ENCODE data around the gene GRB10. TPM values are rescaled to one million over a fixed set of nuclear protein-coding genes. Genes with fewer than 3 reads are reported as not detected.
A peak's percentile ranks its signal among the peaks of the same experiment; 100 is the strongest.

The GRB10 gene
- total and polyA plus RNA-seq, 2 experiments from 2014 or later = 35.0 to 154 TPM

- H3K27me3 Mint-ChIP-seq (ENCODE audit: insufficient read depth, low read depth, poor library complexity) = no peaks in the 10 kb centered on the region
- no peak overlapping the region for H2AFZ ChIP-seq
- TF ChIP-seq, protein P1, sequence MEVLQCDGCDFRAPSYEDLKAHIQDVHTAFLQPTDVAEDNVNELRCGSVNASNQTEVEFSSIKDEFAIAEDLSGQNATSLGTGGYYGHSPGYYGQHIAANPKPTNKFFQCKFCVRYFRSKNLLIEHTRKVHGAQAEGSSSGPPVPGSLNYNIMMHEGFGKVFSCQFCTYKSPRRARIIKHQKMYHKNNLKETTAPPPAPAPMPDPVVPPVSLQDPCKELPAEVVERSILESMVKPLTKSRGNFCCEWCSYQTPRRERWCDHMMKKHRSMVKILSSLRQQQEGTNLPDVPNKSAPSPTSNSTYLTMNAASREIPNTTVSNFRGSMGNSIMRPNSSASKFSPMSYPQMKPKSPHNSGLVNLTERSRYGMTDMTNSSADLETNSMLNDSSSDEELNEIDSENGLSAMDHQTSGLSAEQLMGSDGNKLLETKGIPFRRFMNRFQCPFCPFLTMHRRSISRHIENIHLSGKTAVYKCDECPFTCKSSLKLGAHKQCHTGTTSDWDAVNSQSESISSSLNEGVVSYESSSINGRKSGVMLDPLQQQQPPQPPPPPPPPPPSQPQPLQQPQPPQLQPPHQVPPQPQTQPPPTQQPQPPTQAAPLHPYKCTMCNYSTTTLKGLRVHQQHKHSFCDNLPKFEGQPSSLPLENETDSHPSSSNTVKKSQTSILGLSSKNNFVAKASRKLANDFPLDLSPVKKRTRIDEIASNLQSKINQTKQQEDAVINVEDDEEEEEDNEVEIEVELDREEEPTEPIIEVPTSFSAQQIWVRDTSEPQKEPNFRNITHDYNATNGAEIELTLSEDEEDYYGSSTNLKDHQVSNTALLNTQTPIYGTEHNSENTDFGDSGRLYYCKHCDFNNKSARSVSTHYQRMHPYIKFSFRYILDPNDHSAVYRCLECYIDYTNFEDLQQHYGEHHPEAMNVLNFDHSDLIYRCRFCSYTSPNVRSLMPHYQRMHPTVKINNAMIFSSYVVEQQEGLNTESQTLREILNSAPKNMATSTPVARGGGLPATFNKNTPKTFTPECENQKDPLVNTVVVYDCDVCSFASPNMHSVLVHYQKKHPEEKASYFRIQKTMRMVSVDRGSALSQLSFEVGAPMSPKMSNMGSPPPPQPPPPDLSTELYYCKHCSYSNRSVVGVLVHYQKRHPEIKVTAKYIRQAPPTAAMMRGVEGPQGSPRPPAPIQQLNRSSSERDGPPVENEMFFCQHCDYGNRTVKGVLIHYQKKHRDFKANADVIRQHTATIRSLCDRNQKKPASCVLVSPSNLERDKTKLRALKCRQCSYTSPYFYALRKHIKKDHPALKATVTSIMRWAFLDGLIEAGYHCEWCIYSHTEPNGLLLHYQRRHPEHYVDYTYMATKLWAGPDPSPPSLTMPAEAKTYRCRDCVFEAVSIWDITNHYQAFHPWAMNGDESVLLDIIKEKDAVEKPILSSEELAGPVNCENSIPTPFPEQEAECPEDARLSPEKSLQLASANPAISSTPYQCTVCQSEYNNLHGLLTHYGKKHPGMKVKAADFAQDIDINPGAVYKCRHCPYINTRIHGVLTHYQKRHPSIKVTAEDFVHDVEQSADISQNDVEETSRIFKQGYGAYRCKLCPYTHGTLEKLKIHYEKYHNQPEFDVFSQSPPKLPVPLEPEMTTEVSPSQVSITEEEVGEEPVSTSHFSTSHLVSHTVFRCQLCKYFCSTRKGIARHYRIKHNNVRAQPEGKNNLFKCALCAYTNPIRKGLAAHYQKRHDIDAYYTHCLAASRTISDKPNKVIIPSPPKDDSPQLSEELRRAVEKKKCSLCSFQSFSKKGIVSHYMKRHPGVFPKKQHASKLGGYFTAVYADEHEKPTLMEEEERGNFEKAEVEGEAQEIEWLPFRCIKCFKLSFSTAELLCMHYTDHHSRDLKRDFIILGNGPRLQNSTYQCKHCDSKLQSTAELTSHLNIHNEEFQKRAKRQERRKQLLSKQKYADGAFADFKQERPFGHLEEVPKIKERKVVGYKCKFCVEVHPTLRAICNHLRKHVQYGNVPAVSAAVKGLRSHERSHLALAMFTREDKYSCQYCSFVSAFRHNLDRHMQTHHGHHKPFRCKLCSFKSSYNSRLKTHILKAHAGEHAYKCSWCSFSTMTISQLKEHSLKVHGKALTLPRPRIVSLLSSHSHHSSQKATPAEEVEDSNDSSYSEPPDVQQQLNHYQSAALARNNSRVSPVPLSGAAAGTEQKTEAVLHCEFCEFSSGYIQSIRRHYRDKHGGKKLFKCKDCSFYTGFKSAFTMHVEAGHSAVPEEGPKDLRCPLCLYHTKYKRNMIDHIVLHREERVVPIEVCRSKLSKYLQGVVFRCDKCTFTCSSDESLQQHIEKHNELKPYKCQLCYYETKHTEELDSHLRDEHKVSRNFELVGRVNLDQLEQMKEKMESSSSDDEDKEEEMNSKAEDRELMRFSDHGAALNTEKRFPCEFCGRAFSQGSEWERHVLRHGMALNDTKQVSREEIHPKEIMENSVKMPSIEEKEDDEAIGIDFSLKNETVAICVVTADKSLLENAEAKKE (CRISPR knock-in tag; IDR thresholded peaks at IDR 0.05) = no peak
- no peak for TF ChIP-seq NANOG (IDR thresholded peaks at IDR 0.05; ENCODE audit: borderline replicate concordance)
- no peak for TF ChIP-seq ETS1 (IDR thresholded peaks at IDR 0.05)
- no peak for TF ChIP-seq POLR2AphosphoS5 (IDR thresholded peaks at IDR 0.05; ENCODE audit: low read depth)
- no peak for TF ChIP-seq CREB1 (CRISPR knock-in tag; IDR thresholded peaks at IDR 0.05; ENCODE audit: low read depth)
- TF ChIP-seq JUNB (IDR thresholded peaks at IDR 0.05; ENCODE audit: unreplicated experiment) = no peak
- no peak for TF ChIP-seq CTCF (conservative IDR thresholded peaks at IDR 0.05; ENCODE audit: low read depth in 2 of 2)
- TF ChIP-seq, protein P2, sequence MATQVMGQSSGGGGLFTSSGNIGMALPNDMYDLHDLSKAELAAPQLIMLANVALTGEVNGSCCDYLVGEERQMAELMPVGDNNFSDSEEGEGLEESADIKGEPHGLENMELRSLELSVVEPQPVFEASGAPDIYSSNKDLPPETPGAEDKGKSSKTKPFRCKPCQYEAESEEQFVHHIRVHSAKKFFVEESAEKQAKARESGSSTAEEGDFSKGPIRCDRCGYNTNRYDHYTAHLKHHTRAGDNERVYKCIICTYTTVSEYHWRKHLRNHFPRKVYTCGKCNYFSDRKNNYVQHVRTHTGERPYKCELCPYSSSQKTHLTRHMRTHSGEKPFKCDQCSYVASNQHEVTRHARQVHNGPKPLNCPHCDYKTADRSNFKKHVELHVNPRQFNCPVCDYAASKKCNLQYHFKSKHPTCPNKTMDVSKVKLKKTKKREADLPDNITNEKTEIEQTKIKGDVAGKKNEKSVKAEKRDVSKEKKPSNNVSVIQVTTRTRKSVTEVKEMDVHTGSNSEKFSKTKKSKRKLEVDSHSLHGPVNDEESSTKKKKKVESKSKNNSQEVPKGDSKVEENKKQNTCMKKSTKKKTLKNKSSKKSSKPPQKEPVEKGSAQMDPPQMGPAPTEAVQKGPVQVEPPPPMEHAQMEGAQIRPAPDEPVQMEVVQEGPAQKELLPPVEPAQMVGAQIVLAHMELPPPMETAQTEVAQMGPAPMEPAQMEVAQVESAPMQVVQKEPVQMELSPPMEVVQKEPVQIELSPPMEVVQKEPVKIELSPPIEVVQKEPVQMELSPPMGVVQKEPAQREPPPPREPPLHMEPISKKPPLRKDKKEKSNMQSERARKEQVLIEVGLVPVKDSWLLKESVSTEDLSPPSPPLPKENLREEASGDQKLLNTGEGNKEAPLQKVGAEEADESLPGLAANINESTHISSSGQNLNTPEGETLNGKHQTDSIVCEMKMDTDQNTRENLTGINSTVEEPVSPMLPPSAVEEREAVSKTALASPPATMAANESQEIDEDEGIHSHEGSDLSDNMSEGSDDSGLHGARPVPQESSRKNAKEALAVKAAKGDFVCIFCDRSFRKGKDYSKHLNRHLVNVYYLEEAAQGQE (IDR thresholded peaks at IDR 0.05; ENCODE audit: unreplicated experiment) = no peak
- TF ChIP-seq EZH2 (IDR thresholded peaks at IDR 0.05; ENCODE audit: low read depth, unreplicated experiment) = no peak
- TF ChIP-seq EZH2phosphoT487 (IDR thresholded peaks at IDR 0.05; ENCODE audit: unreplicated experiment) = no peak
- no peak for TF ChIP-seq ZNF331 (CRISPR knock-in tag; IDR thresholded peaks at IDR 0.05; ENCODE audit: low read depth)
- H3K4me3 Mint-ChIP-seq = no peak overlapping the region
- peaks cover 99% of the 10 kb centered on the region for H3K79me2 ChIP-seq (replicated peaks; ENCODE audit: insufficient read depth)
- H3F3A ChIP-seq (replicated peaks; ENCODE audit: low read depth) = no peaks in the 10 kb centered on the region
- H4K20me1 ChIP-seq (replicated peaks; ENCODE audit: insufficient read depth) = peaks cover 39% of the 10 kb centered on the region; the same call in 1 of the 2 replicates
- H3K9me3 Mint-ChIP-seq = no peaks in the 10 kb centered on the region
- H3K27me3 ChIP-seq (ENCODE audit: insufficient read depth) = no peaks in the 10 kb centered on the region
- no peaks in the 10 kb centered on the region; the same call in 1 of the 2 replicates for H3K36me3 ChIP-seq (ENCODE audit: insufficient read depth)
- peak overlapping the region; percentile 32; the same call in 1 of the 2 replicates for H3K27ac Mint-ChIP-seq
- ATAC-seq (no peak), DNase-seq (ENCODE audit: low spot score) (no peak)
- H3K4me1 ChIP-seq (ENCODE audit: insufficient read depth) = peaks cover 6% of the 10 kb centered on the region
- H3K4me3 ChIP-seq = no peak overlapping the region
- H3K4me2 ChIP-seq = no peak overlapping the region
- H3K4me1 Mint-ChIP-seq = peaks cover 15% of the 10 kb centered on the region
- no peaks in the 10 kb centered on the region for H3K9me2 ChIP-seq (ENCODE audit: insufficient read depth)
- H3K36me3 Mint-ChIP-seq (ENCODE audit: low read depth) = peaks cover 19% of the 10 kb centered on the region
- H3K27ac ChIP-seq (ENCODE audit: low read depth) = no peak overlapping the region
These were observed 55.0 kb downstream of the GRB10 start for GRCh38 chr7:50727711-50728110.

Data from GM23338 (cell line).